Adrenal gland (tissue), 12 donors: ENCODE data around the gene HEY2. TPM values are rescaled to one million over a fixed set of nuclear protein-coding genes. Genes with fewer than 3 reads are reported as not detected.

Source experiments
- DNase-seq, 7 donors: peaks; one replicate each; pipeline ENCODE4 v3.0.0-alpha.2; 2019 to 2020
- H3K27ac ChIP-seq, 5 donors: fragments of 200-600 bp; sonication (generic) in 4 of 5; 1 replicate in 3 of 5; 2 replicates in 2 of 5; pipeline versions ENCODE4 v1.5.1 to v1.8.0; 2016 to 2020; ENCODE audit warnings: mild to moderate bottlenecking in 1 of 5
- H3K27me3 ChIP-seq: fragments of 200-600 bp; 2 replicates; pipeline ENCODE4 v1.8.0; 2021
- H3K36me3 ChIP-seq, 2 donors: fragments of 200-600 bp; replicated peaks in 1 of 2; 1 replicate in 1 of 2; 2 replicates in 1 of 2; pipeline versions ENCODE4 v1.5.1 to v1.8.0; 2018 to 2022
- H3K4me1 ChIP-seq, 2 donors: fragments of 200-600 bp; replicated peaks in 1 of 2; 1 replicate in 1 of 2; 2 replicates in 1 of 2; pipeline versions ENCODE4 v1.5.1 to v1.8.0; 2018 to 2021
- H3K4me3 ChIP-seq, 4 donors: fragments of 200-600 bp; sonication (generic) in 3 of 4; one replicate each; pipeline ENCODE4 v1.5.1; 2016 to 2018
- H3K9me3 ChIP-seq, 3 donors: fragments of 200-600 bp; sonication (generic) in 1 of 3; replicated peaks in 1 of 3; 1 replicate in 2 of 3; 2 replicates in 1 of 3; pipeline versions ENCODE4 v1.5.1 to v1.8.0; 2016 to 2021
- POLR2A ChIP-seq, 2 donors: fragments of 450-650 bp; IDR thresholded peaks; one replicate each; pipeline ENCODE4 v1.6.1; 2017; ENCODE audit warnings: antibody characterized with exemption in 2 of 2, mild to moderate bottlenecking in 2 of 2, moderate library complexity in 1 of 2
- WGBS, 4 donors: extraction: QIAGEN DNeasy Blood & Tissue Kit in 2 of 4; methylation state at CpG; one replicate each; pipeline versions ENCODE4 v1.1.5 to v1.1.7; 2013 to 2017; 5-methylcytosine and 5-hydroxymethylcytosine counted together
- intact Hi-C, 2 donors: fragments of 100-400 bp; cut with DNase I; formaldehyde crosslinking; loops; one replicate each; pipeline versions ENCODE4 v1.14.1 to v1.15.0; 2022 to 2023
- polyA plus RNA-seq, 3 donors: library from polyadenylated mRNA; stranded (reverse); fragments of 200-250 nt in 2 of 3; fragments of 350-450 nt in 1 of 3; fragmentation: Illumina TruSeq in 1 of 3; extraction: RNeasy Lipid Tissue Mini Kit (QIAGEN cat#74804) in 1 of 3; gene quantifications; one replicate each; pipeline ENCODE4 v1.2.3, GENCODE V29; 2013 to 2014
- total RNA-seq, 9 donors: library from RNA; depleted of rRNA in 4 of 9; stranded (reverse); fragments of >200 nt in 4 of 9; fragments of 120-200 nt in 1 of 9; fragmentation: NEBNext Ultra II Directional in 1 of 9; extraction: Animal tissue kit (Norgen Biotek cat#: 25700) in 1 of 9; gene quantifications; one replicate each; pipeline versions ENCODE4 v1.1.0 to v1.2.4, GENCODE V29; 2013 to 2023
- TF ChIP-seq, protein P1 (sequence below), 6 experiments: fragments of 450-650 bp in 4 of 6; fragments of 200-600 bp in 2 of 6; sonication (generic) in 1 of 6; IDR thresholded peaks; 1 replicate in 5 of 6; 2 replicates in 1 of 6; pipeline versions ENCODE4 v1.5.1 to v1.8.0; 2016 to 2021; ENCODE audit warnings: antibody characterized with exemption in 6 of 6, mild to moderate bottlenecking in 2 of 6, moderate library complexity in 1 of 6
- donor health status: healthy with polysubstance abuse.
- donor health status: Bipolar disorder and iron deficiency.
- donor health status: DM: yes; HTN: yes; CAD: no.
- donor health status: DM: no; HTN: no; CAD: no.
- donor health status: DM: no; HTN: no; CAD: no.
- donor health status: DM: yes; HTN: yes; CAD: no.

Gene HEY2
- total and polyA plus RNA-seq, 12 donors, result 0.46 to 2.1 (median 1.2) TPM; not detected in 1

DNA sequence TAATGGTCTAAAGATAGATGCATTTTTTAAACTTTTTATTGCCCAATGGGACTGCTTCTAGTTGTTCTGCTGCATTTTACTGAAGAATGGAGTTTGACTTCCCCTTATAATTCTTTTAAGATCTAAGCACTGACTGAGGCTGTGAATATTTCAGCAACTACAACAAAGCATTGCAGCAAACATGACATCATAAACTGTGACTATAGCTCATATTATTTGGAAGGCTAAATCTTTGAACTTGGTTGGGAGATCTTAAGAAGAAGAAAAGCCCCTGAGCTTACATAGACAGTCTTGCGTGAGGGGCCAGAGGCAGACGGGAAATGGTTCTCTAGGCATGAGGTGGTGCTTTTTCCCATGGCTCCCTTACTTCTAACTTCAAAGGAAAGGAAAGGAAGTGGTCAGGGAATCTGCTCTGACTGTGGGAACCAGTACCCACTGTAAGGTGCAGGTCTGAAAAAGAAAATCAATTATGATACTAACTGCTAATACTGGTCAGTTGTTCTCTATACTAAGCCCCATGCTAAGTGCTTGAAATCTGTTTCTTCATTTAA is 14.8 kb downstream of the HEY2 start:
- Histone ChIP-seq H3K9me3 (no peaks in the 10 kb centered on the region), H3K4me1 (no peaks in the 10 kb centered on the region), H3K27me3 (peaks cover 11% of the 10 kb centered on the region), H3K4me3 (no peak overlapping the region), H3K27ac (no peak overlapping the region), H3K36me3 (no peaks in the 10 kb centered on the region)
- WGBS, 4 donors, result 71 to 80% (median 78%) methylated on average over 2 of the region's 2 CpGs
- TF ChIP-seq, protein P1, sequence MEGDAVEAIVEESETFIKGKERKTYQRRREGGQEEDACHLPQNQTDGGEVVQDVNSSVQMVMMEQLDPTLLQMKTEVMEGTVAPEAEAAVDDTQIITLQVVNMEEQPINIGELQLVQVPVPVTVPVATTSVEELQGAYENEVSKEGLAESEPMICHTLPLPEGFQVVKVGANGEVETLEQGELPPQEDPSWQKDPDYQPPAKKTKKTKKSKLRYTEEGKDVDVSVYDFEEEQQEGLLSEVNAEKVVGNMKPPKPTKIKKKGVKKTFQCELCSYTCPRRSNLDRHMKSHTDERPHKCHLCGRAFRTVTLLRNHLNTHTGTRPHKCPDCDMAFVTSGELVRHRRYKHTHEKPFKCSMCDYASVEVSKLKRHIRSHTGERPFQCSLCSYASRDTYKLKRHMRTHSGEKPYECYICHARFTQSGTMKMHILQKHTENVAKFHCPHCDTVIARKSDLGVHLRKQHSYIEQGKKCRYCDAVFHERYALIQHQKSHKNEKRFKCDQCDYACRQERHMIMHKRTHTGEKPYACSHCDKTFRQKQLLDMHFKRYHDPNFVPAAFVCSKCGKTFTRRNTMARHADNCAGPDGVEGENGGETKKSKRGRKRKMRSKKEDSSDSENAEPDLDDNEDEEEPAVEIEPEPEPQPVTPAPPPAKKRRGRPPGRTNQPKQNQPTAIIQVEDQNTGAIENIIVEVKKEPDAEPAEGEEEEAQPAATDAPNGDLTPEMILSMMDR (IDR thresholded peaks at IDR 0.05), result no peak
- TF ChIP-seq POLR2A (IDR thresholded peaks at IDR 0.05), result no peak
- intact Hi-C loops, result loop anchor here in 1 of 2 donors (10.0 kb wide), 1 partner anchor 899 kb away; no protein-coding TSS in a partner anchor
- no peak for DNase-seq

DNA sequence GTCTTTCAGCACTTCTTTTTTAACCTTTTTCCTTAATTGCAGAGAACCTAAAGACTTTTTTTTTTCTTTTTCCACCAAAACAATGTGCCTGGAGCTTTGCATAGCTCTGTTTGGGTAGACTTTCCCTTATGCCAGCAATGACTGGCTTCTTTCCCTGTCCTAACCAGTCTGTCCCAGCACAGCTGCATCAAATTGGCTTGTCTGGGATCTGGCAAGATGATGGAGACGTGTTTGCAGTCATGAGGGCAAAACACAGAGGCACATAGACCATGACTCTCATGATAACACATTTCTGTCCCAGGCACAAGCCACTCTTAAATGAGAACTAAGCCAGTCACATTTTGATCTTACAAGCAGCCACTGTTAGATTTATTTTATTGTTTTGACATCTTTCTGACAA is 16.5 kb downstream of the HEY2 start:
- intact Hi-C loops, result loop anchor here (5.0 to 10.0 kb wide), 2 partner anchors 454 to 901 kb away; no protein-coding TSS in a partner anchor
- Histone ChIP-seq H3K36me3 (no peaks in the 10 kb centered on the region), H3K4me3 (no peak overlapping the region), H3K4me1 (no peaks in the 10 kb centered on the region), H3K27ac (no peak overlapping the region), H3K9me3 (no peaks in the 10 kb centered on the region), H3K27me3 (peaks cover 5% of the 10 kb centered on the region)
- 38 to 78% (median 47%) methylated on average over 1 of the region's 1 CpG for WGBS, 4 donors
- no peak for TF ChIP-seq POLR2A (IDR thresholded peaks at IDR 0.05)
- TF ChIP-seq, protein P1 (IDR thresholded peaks at IDR 0.05), result no peak
- DNase-seq, result no peak

- Histone ChIP-seq H3K27ac (no peak overlapping the region), H3K36me3 (no peaks in the 10 kb centered on the region), H3K4me1 (no peaks in the 10 kb centered on the region), H3K27me3 (peaks cover 5% of the 10 kb centered on the region), H3K9me3 (no peaks in the 10 kb centered on the region), H3K4me3 (no peak overlapping the region)
- no peak for DNase-seq
- WGBS, 4 donors, result 65 to 85% (median 73%) methylated on average over 4 of the region's 4 CpGs
- TF ChIP-seq, protein P1 (IDR thresholded peaks at IDR 0.05), result no peak
- TF ChIP-seq POLR2A (IDR thresholded peaks at IDR 0.05), result no peak
- intact Hi-C loops, result loop anchor here (5.0 to 10.0 kb wide), 2 partner anchors 454 to 902 kb away; no protein-coding TSS in a partner anchor
Measured at GRCh38 chr6:125766641-125767040, 17.2 kb downstream of the HEY2 start.

DNA sequence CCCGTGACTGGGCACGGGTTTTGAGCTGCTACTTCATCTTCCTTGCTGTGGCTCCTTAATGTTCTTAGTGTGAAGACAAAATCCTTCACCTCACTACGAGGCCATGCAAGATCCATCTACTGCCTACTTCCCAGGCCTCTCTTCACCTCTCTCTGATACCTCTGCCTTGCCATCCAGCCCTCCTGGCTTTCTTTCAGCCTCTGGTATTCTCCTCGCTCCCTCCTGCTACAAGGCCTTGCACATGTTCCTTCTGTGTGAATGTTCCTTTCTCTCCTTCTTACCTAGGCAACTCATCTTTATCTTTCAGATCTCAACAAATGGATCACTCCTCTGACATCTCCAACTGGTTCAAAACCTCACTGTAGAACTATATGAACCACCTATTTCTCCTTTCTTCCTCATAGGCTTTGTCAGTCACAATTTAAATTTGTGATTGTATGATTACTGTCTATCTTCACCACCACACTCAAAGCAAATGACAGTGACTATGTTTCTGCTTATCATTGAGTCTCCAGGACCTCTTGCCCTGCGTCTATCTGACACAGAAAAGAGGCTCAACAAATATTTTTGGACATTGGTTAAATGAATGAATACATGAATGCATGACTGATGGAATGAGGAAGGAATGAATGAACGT is 19.8 kb downstream of the HEY2 start:
- no peak overlapping the region for H3K4me3 ChIP-seq
- H3K9me3 ChIP-seq, result no peaks in the 10 kb centered on the region
- 51 to 62% (median 56%) methylated on average over 6 of the region's 6 CpGs for WGBS, 4 donors
- no peak overlapping the region for H3K27ac ChIP-seq
- TF ChIP-seq, protein P1 (IDR thresholded peaks at IDR 0.05), result no peak
- no peak for TF ChIP-seq POLR2A (IDR thresholded peaks at IDR 0.05)
- no peaks in the 10 kb centered on the region for H3K36me3 ChIP-seq
- no peaks in the 10 kb centered on the region for H3K27me3 ChIP-seq
- DNase-seq, result no peak
- intact Hi-C loops, result loop anchor here (5.0 to 10.0 kb wide), 2 partner anchors 457 to 904 kb away; no protein-coding TSS in a partner anchor
- no peaks in the 10 kb centered on the region for H3K4me1 ChIP-seq
